Parietal lobe (tissue), 1 donor: ENCODE measurements around the gene OR4C46. TPM values are rescaled to one million over a fixed set of nuclear protein-coding genes. Genes with fewer than 3 reads are reported as not detected.

Experiments
- total RNA-seq: library from RNA; depleted of rRNA; stranded (reverse); fragments of >200 nt; gene quantifications from one replicate; pipeline ENCODE4 v1.2.3, GENCODE V29; 2014

The OR4C46 gene
- total RNA-seq = not detected

GRCh38 chr11:54603898-54604297, at the start of gene OR4C46:
Gene OR4C46 (minus strand): TSS chr11:54603998. CDS start chr11:54603998, 0 bp downstream.

Other genes with a start within 250 kb of the OR4C46 start
- gene OR4A5, start 102.8 kb upstream of the OR4C46 start, total RNA-seq = not detected